Stimulated activated CD8-positive, alpha-beta memory T cell treated with anti-CD3 and anti-CD28 coated beads, Interleukin-15, amount 100 ng/mL, for 4 hours (primary cell): Measurements from ENCODE around the gene ZDHHC1.

Source experiments
- DNase-seq, 2 donors: peaks; one replicate each; pipeline ENCODE4 v3.0.0-alpha.2; 2020; ENCODE audit warnings: low read depth in 2 of 2

ZDHHC1 gene, protein sequence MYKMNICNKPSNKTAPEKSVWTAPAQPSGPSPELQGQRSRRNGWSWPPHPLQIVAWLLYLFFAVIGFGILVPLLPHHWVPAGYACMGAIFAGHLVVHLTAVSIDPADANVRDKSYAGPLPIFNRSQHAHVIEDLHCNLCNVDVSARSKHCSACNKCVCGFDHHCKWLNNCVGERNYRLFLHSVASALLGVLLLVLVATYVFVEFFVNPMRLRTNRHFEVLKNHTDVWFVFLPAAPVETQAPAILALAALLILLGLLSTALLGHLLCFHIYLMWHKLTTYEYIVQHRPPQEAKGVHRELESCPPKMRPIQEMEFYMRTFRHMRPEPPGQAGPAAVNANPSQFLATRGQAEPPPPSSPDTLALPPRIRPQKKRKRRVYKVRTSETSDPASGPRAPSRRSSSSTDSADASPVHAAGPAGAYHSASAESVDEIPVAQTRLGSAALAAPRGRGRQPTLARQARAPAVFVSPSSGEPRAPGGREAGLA

DNA sequence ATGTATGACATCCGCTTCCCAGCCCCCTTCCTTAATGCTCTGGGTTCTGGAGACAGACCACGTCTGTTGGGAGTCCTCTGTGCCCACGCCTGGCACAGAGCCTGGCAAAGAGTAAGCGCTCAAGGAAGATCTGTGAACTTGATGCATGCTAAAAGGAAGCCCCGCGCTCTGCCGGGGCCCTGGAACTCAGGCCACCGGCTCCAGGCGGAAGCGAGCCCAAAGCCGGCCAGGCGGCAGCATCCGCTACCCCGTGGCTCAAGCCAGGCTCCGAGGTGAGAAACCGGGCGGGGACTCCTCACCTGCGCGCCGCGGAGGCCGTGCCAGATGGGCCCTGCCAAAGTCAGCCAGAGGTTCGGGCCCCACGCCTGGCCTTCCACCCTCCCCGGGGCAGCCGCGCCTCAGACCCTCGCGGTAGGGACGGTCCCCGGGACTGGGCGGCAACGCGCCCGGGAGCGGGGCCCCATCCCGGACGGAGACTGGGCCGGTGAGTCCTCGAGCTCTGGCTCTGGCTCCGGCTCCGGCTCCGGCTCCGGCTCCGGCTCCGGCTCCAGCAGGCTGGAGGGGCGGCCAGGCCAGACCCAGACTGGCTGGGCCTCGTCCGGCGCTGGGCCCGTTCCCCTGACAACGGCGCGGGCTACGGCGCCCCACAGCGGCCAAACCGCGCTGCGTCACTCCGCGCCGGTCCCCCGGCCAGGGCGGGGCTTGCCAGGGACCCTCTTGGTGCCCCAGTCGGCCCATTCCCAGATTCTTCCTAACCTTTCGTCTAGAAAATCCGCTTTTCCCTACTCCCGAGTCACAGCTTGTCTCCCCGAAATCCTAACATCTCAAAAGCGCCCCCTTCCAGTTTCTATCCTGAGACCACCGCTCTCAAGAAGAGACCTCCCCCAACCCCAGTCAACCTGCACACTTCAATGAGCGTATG, at the start of gene ZDHHC1:
TSS of gene ZDHHC1 (minus strand) at position 606 of the 922 bp plus-strand sequence. CDS start 8,702 bp downstream, outside the sequence.
- peak in 1 of 2 donors; percentile 31 for DNase-seq

- DNase-seq, result no peak
Observed at GRCh38 chr16:67464565-67464964, 48.3 kb upstream of the ZDHHC1 start.

- no peak for DNase-seq
Observed at GRCh38 chr16:67463691-67464090, 47.4 kb upstream of the ZDHHC1 start.

DNA sequence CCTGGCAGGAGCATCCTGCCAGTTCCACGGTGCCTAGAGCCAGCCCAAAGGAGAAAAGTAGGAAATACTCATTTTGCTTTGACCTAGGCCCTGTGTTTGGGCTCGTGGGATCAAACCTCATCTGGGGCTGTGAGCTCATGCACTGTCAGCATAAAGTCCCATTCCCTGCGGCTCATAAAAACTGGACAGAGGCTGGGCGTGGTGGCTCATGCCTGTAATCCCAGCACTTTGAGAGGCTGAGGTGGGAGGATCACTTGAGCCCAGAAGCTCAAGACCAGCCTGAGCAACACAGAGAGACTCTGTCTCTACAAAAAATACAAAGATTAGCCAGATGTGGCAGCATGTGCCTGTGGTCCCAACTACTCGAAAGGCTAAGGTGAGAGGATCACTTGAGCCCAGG, 46.8 kb upstream of the ZDHHC1 start:
- DNase-seq, result no peak

DNA sequence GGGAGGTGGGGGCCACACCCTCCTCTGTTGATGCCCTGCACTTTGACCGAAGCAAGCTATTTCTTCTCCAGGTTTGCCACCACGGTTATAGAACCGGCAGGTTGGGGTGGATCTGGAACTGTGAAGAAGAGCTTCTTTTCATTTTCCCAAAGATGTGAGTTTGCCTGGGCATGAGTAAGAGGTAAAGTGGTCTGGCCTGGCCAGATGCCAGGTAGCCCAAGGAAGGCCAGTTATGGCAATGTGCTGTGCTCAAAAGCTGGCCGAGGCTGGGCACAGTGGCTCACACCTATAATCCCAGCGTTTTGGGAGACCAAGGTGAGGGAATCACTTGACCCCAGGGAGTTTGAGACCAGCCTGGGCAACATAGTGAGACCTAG, 46.0 kb upstream of the ZDHHC1 start:
- no peak for DNase-seq

GRCh38 chr16:67461600-67462278, 45.5 kb upstream of the ZDHHC1 start:
- DNase-seq, result no peak

DNA sequence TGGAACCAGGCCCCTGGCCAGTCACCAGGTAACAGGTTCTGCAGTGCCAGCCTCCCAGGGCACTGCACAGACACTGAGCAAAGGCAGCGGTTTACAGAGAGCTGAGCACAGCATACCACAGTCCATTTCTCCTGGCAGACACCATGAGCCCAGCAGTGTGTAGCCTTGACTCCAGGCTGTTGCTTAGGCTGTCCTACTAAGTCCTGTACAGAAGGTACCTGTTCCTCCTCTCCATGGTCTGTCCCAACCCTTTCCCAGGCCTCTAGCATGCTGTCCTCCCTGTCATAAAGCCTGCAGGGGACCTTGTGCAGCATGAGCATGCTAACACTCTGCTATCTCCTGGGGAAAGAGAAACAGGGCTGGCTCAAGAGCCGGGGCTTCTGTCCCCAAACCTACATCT, 44.7 kb upstream of the ZDHHC1 start:
- no peak for DNase-seq

- DNase-seq, result no peak
Observed at GRCh38 chr16:67460168-67460567, 43.9 kb upstream of the ZDHHC1 start.

- DNase-seq, result no peak
Observed at GRCh38 chr16:67459861-67460150, 43.5 kb upstream of the ZDHHC1 start.

DNA sequence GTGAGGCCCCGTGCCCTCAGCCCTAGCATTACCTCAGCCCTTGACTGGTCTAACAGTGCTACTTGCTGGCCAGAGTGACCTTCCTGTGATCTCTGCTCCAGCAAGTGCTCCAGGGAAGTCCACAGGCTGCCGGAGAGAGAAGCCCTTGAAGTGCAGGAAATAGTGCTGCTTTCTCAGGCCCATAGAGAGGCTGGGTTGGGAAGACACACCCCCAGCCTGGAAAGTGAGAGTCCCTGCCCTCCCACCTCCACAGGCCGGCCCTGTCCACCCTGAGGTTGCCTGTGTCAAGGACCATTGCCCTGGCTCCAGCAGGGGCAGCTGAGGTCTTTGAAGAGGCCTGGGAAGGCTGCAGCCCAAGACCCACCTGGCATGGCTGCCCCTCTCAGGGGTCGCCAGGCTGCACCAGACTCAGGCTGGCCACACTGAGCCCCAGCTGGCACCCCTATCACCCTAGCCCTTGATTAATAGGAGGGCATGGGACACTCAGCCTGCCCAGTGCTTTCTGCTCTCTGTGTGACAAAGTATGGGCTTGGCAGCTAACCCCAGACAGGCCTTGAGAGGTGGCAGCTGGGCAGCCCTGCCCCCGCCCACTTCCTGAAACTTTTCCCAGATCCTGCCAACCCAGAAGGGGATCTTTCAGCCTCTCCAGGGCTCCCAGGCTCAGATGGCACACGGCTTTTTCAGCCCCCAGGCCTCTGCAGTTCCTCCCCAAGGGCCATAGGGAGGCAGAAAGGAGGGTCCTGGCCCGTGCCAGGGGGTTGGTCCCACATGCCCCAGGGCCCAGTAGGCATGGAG, 43.0 kb upstream of the ZDHHC1 start:
- DNase-seq, result no peak

DNA sequence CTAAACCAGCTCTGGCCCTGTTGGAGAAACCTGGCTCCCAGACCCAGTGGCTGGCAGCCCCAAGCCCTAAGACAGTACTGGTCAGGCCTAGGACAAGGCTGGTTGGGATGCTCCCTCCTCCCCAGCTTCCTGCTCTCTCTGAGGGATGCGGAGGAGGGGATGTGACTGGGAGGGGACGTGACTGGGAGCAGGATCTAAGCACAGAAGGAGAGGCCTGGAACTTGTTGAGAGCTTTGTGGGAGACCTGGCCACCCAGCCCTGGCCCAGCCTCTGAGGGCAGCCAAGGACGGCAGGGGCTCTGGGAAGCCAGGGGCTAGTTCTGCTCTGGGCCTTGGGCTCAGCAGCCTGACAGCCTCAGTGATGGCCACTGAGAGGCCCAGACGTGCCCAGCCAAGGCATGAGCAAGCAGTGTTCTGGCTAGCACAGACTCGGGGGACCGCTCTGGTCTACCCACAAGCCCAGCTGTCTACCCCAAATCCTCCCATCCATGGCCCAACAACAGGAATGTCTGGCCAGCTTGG, 41.9 kb upstream of the ZDHHC1 start:
- no peak for DNase-seq

GRCh38 chr16:67457611-67458010, 41.3 kb upstream of the ZDHHC1 start:
- no peak for DNase-seq

DNA sequence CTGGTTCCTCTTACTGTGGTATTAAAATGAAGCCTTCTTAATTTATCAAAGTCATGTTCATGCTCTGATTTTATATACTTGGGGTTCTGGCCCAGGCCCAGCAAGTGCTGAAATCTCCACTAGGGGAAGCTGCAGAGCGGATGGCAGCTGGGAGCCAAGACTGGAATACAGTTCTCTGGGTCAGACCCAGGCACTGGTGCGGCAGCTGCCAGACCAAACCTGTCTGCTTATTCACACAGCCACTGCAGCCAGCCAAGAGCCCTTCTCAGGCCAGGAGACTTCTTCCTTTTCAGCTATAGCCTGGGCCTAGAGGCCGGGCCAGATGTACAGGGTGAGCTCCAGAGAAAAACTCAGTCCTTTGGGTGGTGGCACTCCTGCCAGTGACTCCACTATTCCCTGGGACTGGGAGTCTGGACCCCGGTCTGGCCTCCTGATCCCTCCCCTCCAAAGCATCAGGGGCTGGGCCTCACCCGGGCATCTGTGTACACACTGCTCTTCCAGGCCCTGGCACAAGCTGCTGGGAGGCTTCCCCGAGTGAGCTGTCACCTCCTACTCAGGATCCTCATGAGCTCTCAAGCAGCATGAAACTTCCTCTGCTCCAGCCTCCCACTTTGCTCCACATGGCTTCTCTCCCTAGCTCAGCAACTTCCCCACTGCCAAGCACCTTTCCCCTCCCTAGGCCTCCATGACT, 40.3 kb upstream of the ZDHHC1 start:
- no peak for DNase-seq

- DNase-seq, result no peak
Observed at GRCh38 chr16:67454852-67455251, 38.6 kb upstream of the ZDHHC1 start.

GRCh38 chr16:67454104-67454503, 37.8 kb upstream of the ZDHHC1 start:
- no peak for DNase-seq

DNA sequence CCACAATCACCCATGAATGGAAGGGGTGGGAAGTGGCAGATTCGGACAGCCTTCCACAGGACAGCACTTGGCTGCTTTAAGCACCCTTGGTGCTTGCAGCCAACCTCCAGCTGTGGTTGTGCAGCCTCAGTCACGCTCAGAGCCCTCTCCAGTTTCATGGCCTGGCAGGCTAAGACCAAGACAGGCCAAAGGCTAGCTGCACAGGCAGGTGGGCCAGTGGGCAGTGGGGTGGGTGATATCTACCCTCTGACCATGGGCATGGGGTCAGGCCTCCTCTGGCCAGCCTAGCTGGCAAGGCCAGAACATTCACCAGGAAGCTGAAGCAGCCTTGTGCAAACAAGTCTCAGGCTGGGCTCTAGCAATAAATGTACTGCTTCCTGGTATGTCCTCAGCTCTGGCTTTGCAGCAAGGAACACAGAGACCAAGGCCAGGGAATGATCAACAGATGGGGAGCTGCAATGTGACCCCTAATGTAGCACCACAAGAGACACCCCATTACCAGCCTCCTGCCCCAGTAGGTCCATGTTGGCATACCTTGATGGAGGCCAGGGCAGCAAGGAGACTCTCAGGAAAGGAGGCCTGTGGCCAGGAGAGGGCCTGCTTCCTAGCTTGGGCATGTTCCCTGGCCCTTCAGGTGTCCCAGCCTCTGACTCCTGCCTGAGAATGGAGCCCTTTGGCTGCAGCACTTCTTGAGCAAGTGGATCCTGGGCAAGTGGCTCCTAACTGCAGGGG, 35.6 kb upstream of the ZDHHC1 start:
- DNase-seq, result no peak

- no peak for DNase-seq
Observed at GRCh38 chr16:67451061-67451703, 34.9 kb upstream of the ZDHHC1 start.

DNA sequence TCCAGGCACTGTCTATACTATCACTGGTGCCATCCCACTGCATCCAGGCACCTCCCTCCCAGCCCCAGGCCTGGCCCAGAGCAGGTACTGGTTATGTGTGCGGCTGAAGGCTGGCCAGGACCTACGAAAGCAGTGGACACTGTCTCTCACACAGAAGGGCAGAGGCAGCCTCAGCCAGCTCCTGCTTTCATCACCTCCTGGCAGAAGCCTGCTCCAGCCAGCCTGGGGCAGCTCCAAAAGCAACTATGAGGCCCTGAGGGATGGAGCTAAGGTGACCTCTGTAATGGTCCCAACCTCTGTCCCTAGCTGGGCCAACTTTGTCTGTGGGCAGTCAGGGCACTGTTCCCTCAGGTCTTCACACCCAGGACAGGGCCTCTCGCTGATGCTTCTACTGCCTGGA, 33.5 kb upstream of the ZDHHC1 start:
- DNase-seq, result no peak

- DNase-seq, result no peak
Observed at GRCh38 chr16:67449336-67449735, 33.1 kb upstream of the ZDHHC1 start.
